ENCODE measurements around the gene LAMTOR4.
"Not testable (repeated sequence)": the region's sequence is repeated elsewhere in the genome, so short reads cannot be mapped to it uniquely, and the experiment has no call there.

LAMTOR4 gene

DNA sequence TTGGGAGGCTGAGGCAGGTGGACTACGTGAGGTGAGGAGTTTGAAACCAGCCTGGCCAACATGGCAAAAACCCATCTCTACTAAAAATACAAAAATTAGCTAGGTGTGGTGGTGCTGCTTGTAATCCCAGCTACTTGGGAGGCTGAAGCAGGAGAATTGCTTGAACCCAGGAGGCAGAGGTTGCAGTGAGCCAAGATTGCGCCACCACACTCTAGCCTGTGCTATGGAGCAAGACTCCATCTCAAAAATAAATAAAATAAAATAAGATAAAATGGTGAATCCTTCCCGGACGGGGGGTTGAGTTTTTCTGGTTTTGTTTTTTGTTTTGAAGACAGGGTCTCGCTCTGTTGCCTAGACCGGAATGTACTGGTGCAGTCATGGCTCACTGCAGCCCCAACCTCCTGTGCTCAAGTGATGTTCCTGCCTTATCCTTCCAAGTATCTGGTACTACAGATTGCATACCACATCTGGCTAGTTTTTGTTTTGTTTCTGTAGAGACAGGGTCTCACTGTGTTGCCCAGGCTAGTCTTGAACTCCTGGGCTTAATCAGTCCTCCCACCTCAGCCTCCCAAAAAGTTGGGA is 43.7 kb downstream of the LAMTOR4 start:
- H3K27me3 ChIP-seq (ENCODE audit: insufficient read depth, low read length); H3K9me3 ChIP-seq (ENCODE audit: insufficient read depth, low read depth, low read length); H3K9ac ChIP-seq (ENCODE audit: low read depth, low read length); H3K4me3 ChIP-seq (ENCODE audit: low read length); H3K27ac ChIP-seq (ENCODE audit: low read depth, low read length); H3K4me1 ChIP-seq (ENCODE audit: insufficient read depth, low read length); H3K36me3 ChIP-seq (ENCODE audit: insufficient read depth, low read length): not testable (repeated sequence)
- 93% methylated on average over 5 of the region's 6 CpGs for WGBS

DNA sequence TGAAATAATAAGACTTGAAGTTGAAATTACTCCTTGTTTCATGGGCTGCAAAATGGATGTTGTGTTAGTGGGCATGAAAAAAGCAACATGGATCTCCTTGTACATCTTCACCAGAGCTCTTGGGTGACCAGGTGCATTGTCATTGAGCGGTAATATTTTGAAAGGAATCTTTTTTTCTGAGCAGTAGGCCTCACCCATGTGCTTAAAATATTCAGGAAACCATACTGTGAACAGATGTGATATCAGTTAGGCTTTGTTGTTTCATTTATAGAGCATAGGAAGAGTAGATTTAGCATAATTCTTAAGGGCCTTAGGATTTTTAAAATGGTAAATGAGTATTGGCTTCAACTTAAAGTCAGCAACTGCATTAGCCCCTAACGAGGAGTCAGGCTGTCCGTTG is 44.3 kb downstream of the LAMTOR4 start:
- WGBS = 76% methylated on average over 3 of the region's 3 CpGs

DNA sequence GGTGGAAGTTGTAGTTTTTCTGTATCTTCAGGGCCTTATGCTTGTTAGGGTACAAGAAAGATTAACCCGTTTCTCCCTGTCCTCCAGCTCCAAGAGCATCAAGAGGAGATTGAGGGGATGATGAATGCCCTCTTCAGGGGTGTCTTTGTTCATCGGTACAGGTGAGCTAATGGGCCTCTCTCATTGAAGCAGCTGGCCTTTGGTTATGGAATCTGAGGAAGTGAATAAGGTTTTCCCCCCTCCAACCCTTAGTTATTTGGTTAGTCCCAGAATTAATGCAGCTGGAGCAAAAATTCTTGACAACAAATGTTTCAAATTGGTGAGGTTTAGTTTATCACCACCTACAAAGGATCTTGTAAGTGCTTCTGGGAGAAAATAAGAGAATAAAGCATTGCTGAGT is 46.5 kb downstream of the LAMTOR4 start:
- H3K27me3 ChIP-seq (ENCODE audit: insufficient read depth, low read length) = peaks cover 1% of the 10 kb centered on the region; the same call in 1 of the 2 replicates
- no peaks in the 10 kb centered on the region for H3K36me3 ChIP-seq (ENCODE audit: insufficient read depth, low read length)
- no peaks in the 10 kb centered on the region for H3K9me3 ChIP-seq (ENCODE audit: insufficient read depth, low read depth, low read length)
- 79% methylated on average over 2 of the region's 2 CpGs for WGBS
- no peak overlapping the region for H3K4me3 ChIP-seq (ENCODE audit: low read length)
- 0 out of 2 replicates have a peak, but pooled peaks cover 3% of the 10 kb centered on the region for H3K4me1 ChIP-seq (ENCODE audit: insufficient read depth, low read length)
- H3K27ac ChIP-seq (ENCODE audit: low read depth, low read length) = no peak overlapping the region
- no peak overlapping the region for H3K9ac ChIP-seq (ENCODE audit: low read depth, low read length)

More for the DNA sequence above, 44.3 kb downstream of the LAMTOR4 start:
- H3K27ac ChIP-seq (ENCODE audit: low read depth, low read length) = no peak overlapping the region
- H3K27me3 ChIP-seq (ENCODE audit: insufficient read depth, low read length) = no peaks in the 10 kb centered on the region; the same call in 1 of the 2 replicates
- no peaks in the 10 kb centered on the region for H3K4me1 ChIP-seq (ENCODE audit: insufficient read depth, low read length)
- no peak overlapping the region for H3K4me3 ChIP-seq (ENCODE audit: low read length)
- no peaks in the 10 kb centered on the region for H3K36me3 ChIP-seq (ENCODE audit: insufficient read depth, low read length)
- no peaks in the 10 kb centered on the region for H3K9me3 ChIP-seq (ENCODE audit: insufficient read depth, low read depth, low read length)
- no peak overlapping the region for H3K9ac ChIP-seq (ENCODE audit: low read depth, low read length)

DNA sequence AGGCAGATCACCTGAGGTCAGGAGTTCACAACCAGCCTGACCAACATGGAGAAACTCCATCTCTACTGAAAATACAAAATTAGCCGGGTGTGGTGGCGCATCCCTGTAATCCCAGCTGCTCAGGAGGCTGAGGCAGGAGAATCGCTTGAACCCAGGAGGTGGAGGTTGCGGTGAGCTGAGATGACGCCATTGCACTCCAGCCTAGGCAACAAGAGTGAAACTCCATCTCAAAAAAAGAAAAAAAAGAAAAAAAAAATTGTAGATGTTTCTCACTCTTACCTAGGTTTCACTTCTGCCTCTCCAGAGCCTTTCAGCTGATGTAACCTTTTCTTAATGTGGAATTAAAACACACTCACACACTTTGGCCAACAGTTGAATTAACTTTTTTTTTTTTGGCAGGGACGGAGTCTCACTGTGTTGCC is 47.2 kb downstream of the LAMTOR4 start:
- H3K36me3 ChIP-seq (ENCODE audit: insufficient read depth, low read length); H3K9me3 ChIP-seq (ENCODE audit: insufficient read depth, low read depth, low read length); H3K9ac ChIP-seq (ENCODE audit: low read depth, low read length); H3K4me1 ChIP-seq (ENCODE audit: insufficient read depth, low read length); H3K27ac ChIP-seq (ENCODE audit: low read depth, low read length); H3K27me3 ChIP-seq (ENCODE audit: insufficient read depth, low read length); H3K4me3 ChIP-seq (ENCODE audit: low read length): not testable (repeated sequence)
- WGBS = over 99% methylated on average over 5 of the region's 6 CpGs

DNA sequence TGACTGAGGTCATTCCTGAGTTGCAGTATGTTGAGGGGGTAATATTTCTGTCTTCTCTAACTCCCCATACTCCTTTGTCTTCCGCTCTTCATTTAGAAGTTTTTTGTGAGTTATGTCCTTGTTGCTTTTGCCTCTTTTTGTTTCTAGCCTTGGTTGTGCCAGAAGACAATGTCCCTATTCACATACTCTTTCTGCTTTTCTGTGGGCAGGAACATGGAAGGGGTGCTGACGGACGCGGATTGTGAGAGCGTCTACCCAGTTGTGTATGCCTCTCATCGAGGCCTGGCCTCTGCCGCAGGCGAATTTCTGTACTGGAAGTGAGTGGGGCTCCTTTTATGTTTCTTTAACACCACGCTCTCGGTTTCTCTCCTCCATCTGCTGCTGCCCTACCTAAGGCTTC is 49.5 kb downstream of the LAMTOR4 start:
- Histone ChIP-seq H3K36me3 (ENCODE audit: insufficient read depth, low read length) (no peaks in the 10 kb centered on the region), H3K4me3 (ENCODE audit: low read length) (no peak overlapping the region), H3K27ac (ENCODE audit: low read depth, low read length) (no peak overlapping the region), H3K9me3 (ENCODE audit: insufficient read depth, low read depth, low read length) (no peaks in the 10 kb centered on the region), H3K9ac (ENCODE audit: low read depth, low read length) (no peak overlapping the region), H3K27me3 (ENCODE audit: insufficient read depth, low read length) (peaks cover 5% of the 10 kb centered on the region; the same call in 1 of the 2 replicates), H3K4me1 (ENCODE audit: insufficient read depth, low read length) (0 out of 2 replicates have a peak, but pooled peaks cover 4% of the 10 kb centered on the region)
- WGBS = 95% methylated on average over 9 of the region's 10 CpGs

DNA sequence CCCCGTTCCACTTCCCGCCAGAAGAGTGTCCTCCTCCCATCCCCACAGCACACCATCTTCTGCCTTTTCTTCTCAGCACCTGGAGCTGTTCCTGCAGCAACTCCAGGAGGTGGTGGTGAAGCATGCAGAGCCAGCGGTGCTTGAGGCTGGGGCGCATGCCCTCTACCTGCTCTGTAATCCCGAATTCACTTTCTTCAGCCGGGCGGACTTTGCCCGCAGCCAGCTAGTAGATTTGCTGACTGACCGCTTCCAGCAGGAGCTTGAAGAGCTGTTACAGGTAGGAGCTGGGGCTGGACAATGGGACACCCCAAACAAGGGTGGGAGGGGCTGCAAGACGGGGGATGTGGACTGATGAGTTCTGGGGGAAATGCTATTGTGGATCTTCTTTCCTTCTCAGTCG is 52.0 kb downstream of the LAMTOR4 start:
- Histone ChIP-seq H3K9ac (ENCODE audit: low read depth, low read length) (no peak overlapping the region), H3K9me3 (ENCODE audit: insufficient read depth, low read depth, low read length) (no peaks in the 10 kb centered on the region), H3K27ac (ENCODE audit: low read depth, low read length) (no peak overlapping the region), H3K4me1 (ENCODE audit: insufficient read depth, low read length) (0 out of 2 replicates have a peak, but pooled peaks cover 4% of the 10 kb centered on the region), H3K27me3 (ENCODE audit: insufficient read depth, low read length) (peaks cover 5% of the 10 kb centered on the region; the same call in 1 of the 2 replicates), H3K36me3 (ENCODE audit: insufficient read depth, low read length) (no peaks in the 10 kb centered on the region), H3K4me3 (ENCODE audit: low read length) (no peak overlapping the region)
- WGBS = 88% methylated on average over 10 of the region's 11 CpGs

Data from HUES64 (cell line).